K562 (cell line): ENCODE data around the gene CT45A10. TPM values are rescaled to one million over a fixed set of nuclear protein-coding genes. Genes with fewer than 3 reads are reported as not detected.
A peak's percentile ranks its signal among the peaks of the same experiment; 100 is the strongest.

ENCODE experiments used
- BHLHE40 ChIP-seq: IDR thresholded peaks from 2 replicates; pipeline ENCODE4 v1.6.1; 2011; ENCODE audit warnings: low read length, improper control_type of control experiment
- ELF2 ChIP-seq: fragments of 250-450 bp; sonication (Bioruptor Pico); IDR thresholded peaks from 2 replicates; pipeline ENCODE4 v1.5.0; 2021; ENCODE audit warnings: mild to moderate bottlenecking
- GTF2B ChIP-seq: IDR thresholded peaks from 2 replicates; pipeline ENCODE4 v1.6.1; 2011; ENCODE audit not compliant: insufficient read length; ENCODE audit errors: extremely low read depth
- HDAC1 ChIP-seq, 2 experiments: fragments of 450-650 bp; IDR thresholded peaks; 2 replicates each; pipeline ENCODE4 v1.6.1; 2016 to 2017; ENCODE audit warnings: inconsistent platforms in 1 of 2, mild to moderate bottlenecking in 1 of 2, moderate library complexity in 1 of 2
- HDAC3 ChIP-seq: fragments of 450-650 bp; IDR thresholded peaks from 2 replicates; pipeline ENCODE4 v1.6.1; 2018; ENCODE audit warnings: borderline replicate concordance, mild to moderate bottlenecking, moderate library complexity; ENCODE audit not compliant: partially characterized antibody
- HOMEZ ChIP-seq: fragments of 250-450 bp; sonication (Bioruptor Pico); IDR thresholded peaks from 2 replicates; pipeline ENCODE4 v1.4.0; 2020; ENCODE audit warnings: mild to moderate bottlenecking, moderate library complexity
- LCOR ChIP-seq: sonication (generic); formaldehyde crosslinking; IDR thresholded peaks from 2 replicates; pipeline ENCODE4 v1.8.0; 2022; ENCODE audit warnings: mild to moderate bottlenecking, missing genetic modification reagents
- MNT ChIP-seq, 2 experiments: fragments of 450-650 bp; conservative IDR thresholded peaks; 2 replicates each; pipeline ENCODE4 v1.6.1; 2017; ENCODE audit warnings: mild to moderate bottlenecking in 2 of 2, moderate library complexity in 2 of 2
- NCOA2 ChIP-seq, 2 experiments: fragments of 450-650 bp; IDR thresholded peaks; 2 replicates each; pipeline ENCODE4 v1.6.1; 2018; ENCODE audit warnings: mild to moderate bottlenecking in 2 of 2, moderate library complexity in 1 of 2; ENCODE audit not compliant: partially characterized antibody in 2 of 2
- NFE2 ChIP-seq: IDR thresholded peaks from 2 replicates; pipeline ENCODE4 v1.6.1; 2014; ENCODE audit warnings: antibody characterized with exemption, low read depth
- NFIC ChIP-seq: fragments of 450-650 bp; IDR thresholded peaks from 2 replicates; pipeline ENCODE4 v1.6.1; 2017; ENCODE audit warnings: mild to moderate bottlenecking, inconsistent platforms
- TARDBP ChIP-seq: fragments of 450-650 bp; IDR thresholded peaks from 2 replicates; pipeline ENCODE4 v1.6.1; 2016
- TCF3 ChIP-seq: sonication (generic); formaldehyde crosslinking; IDR thresholded peaks from 2 replicates; pipeline ENCODE4 v1.4.0; 2020; ENCODE audit warnings: mild to moderate bottlenecking, missing genetic modification reagents
- TCFL5 ChIP-seq: fragments of 250-450 bp; sonication (Bioruptor Pico); conservative IDR thresholded peaks from 2 replicates; pipeline ENCODE4 v1.6.1; 2021; ENCODE audit warnings: mild to moderate bottlenecking, moderate library complexity, matching md5 sums
- ZKSCAN3 ChIP-seq: fragments of 250-450 bp; sonication (Bioruptor Pico); IDR thresholded peaks from 2 replicates; pipeline ENCODE4 v1.4.0; 2020
- ZNF197 ChIP-seq: fragments of 200-800 bp; sonication (Bioruptor generic); IDR thresholded peaks from 2 replicates; pipeline ENCODE4 v1.6.1; 2016; ENCODE audit warnings: low read depth, missing genetic modification characterization, missing compliant biosample characterization
- ZNF695 ChIP-seq: fragments of 450-650 bp; formaldehyde crosslinking; IDR thresholded peaks from 2 replicates; pipeline ENCODE4 v1.4.0; 2020; ENCODE audit warnings: mild to moderate bottlenecking, moderate library complexity
- ZZZ3 ChIP-seq: fragments of 450-650 bp; IDR thresholded peaks from 2 replicates; pipeline ENCODE4 v1.6.1; 2016; ENCODE audit warnings: antibody characterized with exemption, mild to moderate bottlenecking, moderate library complexity
- polyA plus RNA-seq, 8 experiments: library from polyadenylated mRNA; depleted of rRNA in 4 of 8; stranded (reverse) in 5 of 8; unstranded in 3 of 8; fragments of >200 nt; fragmentation: Nextera tagmentation in 2 of 8; fragmentation: Illumina TruSeq in 1 of 8; extraction: Ambion mirVana in 2 of 8; extraction: Trizol in 1 of 8; gene quantifications; 2 replicates each; pipeline versions ENCODE4 v1.2.1 to v1.2.3, GENCODE V29; 2011 to 2014; ENCODE audit warnings: inconsistent platforms in 1 of 8, missing spikeins in 1 of 8
- total RNA-seq, 7 experiments: library from RNA; depleted of rRNA in 6 of 7; stranded (reverse); fragments of >200 nt in 6 of 7; fragmentation: Illumina TruSeq in 2 of 7; extraction: Trizol in 2 of 7; gene quantifications; 2 replicates each; pipeline versions ENCODE4 v1.2.1 to v1.2.3, GENCODE V29; 2011 to 2021; ENCODE audit warnings: low replicate concordance in 1 of 7

Gene CT45A10
- total and polyA plus RNA-seq, 9 of the 15 experiments (the other 6 are each of a cell fraction or from before 2014, with no cell fraction given), result 78.1 to 175 (median 102) TPM

DNA sequence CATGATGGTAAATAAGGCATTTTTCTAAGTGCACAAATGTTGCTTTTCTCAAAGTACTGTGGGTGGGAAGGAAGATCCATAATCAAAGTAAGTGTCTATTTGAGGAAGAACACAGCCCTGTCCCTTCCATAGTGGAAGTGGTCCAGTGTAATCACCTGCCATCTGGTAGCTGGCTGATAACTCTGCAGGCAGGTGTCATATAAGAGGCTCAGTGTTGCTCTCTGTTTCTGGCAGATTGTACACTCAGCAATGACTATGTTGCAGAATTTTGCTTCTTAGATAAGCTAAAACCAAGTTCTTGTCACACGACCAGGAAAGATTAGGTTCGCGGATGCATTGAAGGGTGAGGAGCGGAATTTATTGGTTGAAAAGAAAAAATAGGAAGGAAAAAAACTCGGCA is 21.2 kb upstream of the CT45A10 start (continued):
- TF ChIP-seq HDAC1 (IDR thresholded peaks at IDR 0.05) (peak in 1 of 2 experiments; percentile 72; a peak in 2 of 4 replicates), ELF2 (no peak), GTF2B (no peak), ZNF197 (peak; percentile 68; the same call in 1 of the 2 replicates), LCOR (0 out of 2 replicates have a peak, but pooled peaks have one; percentile 29), MNT (conservative IDR thresholded peaks at IDR 0.05) (0 out of 4 replicates have a peak, but pooled peaks of 1 of the 2 experiments have one; percentile 49), TCF3 (peak; percentile 99), TCFL5 (no peak), ZKSCAN3 (CRISPR knock-in tag) (no peak), NFIC (peak; percentile 94), ZZZ3 (no peak), NFE2 (peak; percentile 85), NCOA2 (IDR thresholded peaks at IDR 0.05; ENCODE audit: partially characterized antibody in 2 of 2) (peak; percentile 44 to 49), BHLHE40 (peak; percentile 91), HOMEZ (CRISPR knock-in tag) (no peak), TARDBP (peak; percentile 68; the same call in 1 of the 2 replicates), ZNF695 (no peak), HDAC3 (peak; percentile 79)
